ENCODE data around the gene USP54. TPM values are rescaled to one million over a fixed set of nuclear protein-coding genes. Genes with fewer than 3 reads are reported as not detected.

The USP54 gene
- total RNA-seq, 1 donor from 2014 or later: 13.7 TPM

- H3K4me3 ChIP-seq (ENCODE audit: low read depth, low read length): no peak overlapping the region
- TF ChIP-seq CTCF (conservative IDR thresholded peaks at IDR 0.05; ENCODE audit: low read depth, low read length): no peak
- no peak for DNase-seq (ENCODE audit: low read depth)
Measured at GRCh38 chr10:73553761-73554160, 37.4 kb downstream of the USP54 start.

- TF ChIP-seq CTCF (conservative IDR thresholded peaks at IDR 0.05; ENCODE audit: low read depth, low read length): no peak
- DNase-seq (ENCODE audit: low read depth): no peak
- H3K4me3 ChIP-seq (ENCODE audit: low read depth, low read length): no peak overlapping the region
Measured at GRCh38 chr10:73552819-73553715, 38.1 kb downstream of the USP54 start.

- no peak overlapping the region for H3K4me3 ChIP-seq (ENCODE audit: low read depth, low read length)
- TF ChIP-seq CTCF (conservative IDR thresholded peaks at IDR 0.05; ENCODE audit: low read depth, low read length): no peak
- no peak for DNase-seq (ENCODE audit: low read depth)
Measured at GRCh38 chr10:73551515-73551914, 39.6 kb downstream of the USP54 start.

- TF ChIP-seq CTCF (conservative IDR thresholded peaks at IDR 0.05; ENCODE audit: low read depth, low read length): no peak
- DNase-seq (ENCODE audit: low read depth): no peak
- H3K4me3 ChIP-seq (ENCODE audit: low read depth, low read length): no peak overlapping the region
Measured at GRCh38 chr10:73545357-73545756, 45.8 kb downstream of the USP54 start.

- no peak overlapping the region for H3K4me3 ChIP-seq (ENCODE audit: low read depth, low read length)
- TF ChIP-seq CTCF (conservative IDR thresholded peaks at IDR 0.05; ENCODE audit: low read depth, low read length): no peak
- no peak for DNase-seq (ENCODE audit: low read depth)
Measured at GRCh38 chr10:73537709-73538108, 53.4 kb downstream of the USP54 start.

- no peak for TF ChIP-seq CTCF (conservative IDR thresholded peaks at IDR 0.05; ENCODE audit: low read depth, low read length)
- DNase-seq (ENCODE audit: low read depth): no peak
- no peak overlapping the region for H3K4me3 ChIP-seq (ENCODE audit: low read depth, low read length)
Measured at GRCh38 chr10:73537288-73537687, 53.9 kb downstream of the USP54 start.

GRCh38 chr10:73534857-73535256, 56.3 kb downstream of the USP54 start:
- TF ChIP-seq CTCF (conservative IDR thresholded peaks at IDR 0.05; ENCODE audit: low read depth, low read length): no peak
- no peak overlapping the region for H3K4me3 ChIP-seq (ENCODE audit: low read depth, low read length)
- DNase-seq (ENCODE audit: low read depth): no peak
